ENCODE data around the gene CPNE7. TPM values are rescaled to one million over a fixed set of nuclear protein-coding genes. Genes with fewer than 3 reads are reported as not detected.
A peak's percentile ranks its signal among the peaks of the same experiment; 100 is the strongest.

CPNE7 gene
- total and polyA plus RNA-seq, 2 of the 13 experiments (the other 11 are each of a cell fraction or from before 2014, with no cell fraction given) = 0.59 TPM; not detected in 1

GRCh38 chr16:89565506-89566372 lies 9.8 kb upstream of the CPNE7 start (continued):
- TF ChIP-seq ETV6 (CRISPR knock-in tag; conservative IDR thresholded peaks at IDR 0.05) = 0 out of 2 replicates have a peak, but pooled peaks have one; percentile 10
- 0 out of 2 replicates have a peak, but pooled peaks have one; percentile 77 for TF ChIP-seq PBX3 (CRISPR knock-in tag; IDR thresholded peaks at IDR 0.05; ENCODE audit: borderline replicate concordance)
- TF ChIP-seq ZNF784 (CRISPR knock-in tag; IDR thresholded peaks at IDR 0.05; ENCODE audit: borderline replicate concordance) = peak; percentile 66; the same call in 1 of the 2 replicates
- TF ChIP-seq ZHX2 (IDR thresholded peaks at IDR 0.05; ENCODE audit: low read depth) = peak; percentile 26; the same call in 1 of the 2 replicates
- 0 out of 2 replicates have a peak, but pooled peaks have one; percentile 56 for TF ChIP-seq ZHX2 (CRISPR knock-in tag; IDR thresholded peaks at IDR 0.05; ENCODE audit: borderline replicate concordance)
- peak; percentile 60; the same call in 1 of the 2 replicates for TF ChIP-seq FOXJ3 (CRISPR knock-in tag; IDR thresholded peaks at IDR 0.05; ENCODE audit: borderline replicate concordance)
- TF ChIP-seq ZNF563 (CRISPR knock-in tag; IDR thresholded peaks at IDR 0.05) = peak; percentile 47; the same call in 1 of the 2 replicates
- TF ChIP-seq ZNF326 (CRISPR knock-in tag; IDR thresholded peaks at IDR 0.05; ENCODE audit: borderline replicate concordance) = no peak; the same call in none of the 2 replicates
- peak; percentile 67 for TF ChIP-seq HDAC1 (CRISPR knock-in tag; IDR thresholded peaks at IDR 0.05)
- TF ChIP-seq HOXA5 (CRISPR knock-in tag; IDR thresholded peaks at IDR 0.05) = peak; percentile 94; the same call in 1 of the 2 replicates
- TF ChIP-seq TFDP2 (CRISPR knock-in tag; IDR thresholded peaks at IDR 0.05) = no peak
- peak; percentile 76 for TF ChIP-seq ZNF350 (CRISPR knock-in tag; IDR thresholded peaks at IDR 0.05; ENCODE audit: borderline replicate concordance, low read depth)
- peak; percentile 85; the same call in 1 of the 2 replicates for TF ChIP-seq NFKB2 (CRISPR knock-in tag; IDR thresholded peaks at IDR 0.05; ENCODE audit: borderline replicate concordance)
- peak; percentile 51; the same call in 1 of the 2 replicates for TF ChIP-seq PHF8 (CRISPR knock-in tag; IDR thresholded peaks at IDR 0.05)
- 0 out of 2 replicates have a peak, but pooled peaks have one; percentile 44 for TF ChIP-seq ZNF788 (CRISPR knock-in tag; IDR thresholded peaks at IDR 0.05; ENCODE audit: borderline replicate concordance)
- TF ChIP-seq TERF1 (CRISPR knock-in tag; IDR thresholded peaks at IDR 0.05) = no peak
- 0 out of 2 replicates have a peak, but pooled peaks have one; percentile 74 for TF ChIP-seq ZNF572 (CRISPR knock-in tag; IDR thresholded peaks at IDR 0.05)

All from HepG2 (cell line).